Measurements from ENCODE around the gene MRPS27.

GRCh38 chr5:72292411-72292810 lies 27.6 kb downstream of the MRPS27 start:
- TF ChIP-seq CTCF (IDR thresholded peaks at IDR 0.05), result no peak
- TF ChIP-seq ZFX (IDR thresholded peaks at IDR 0.05; ENCODE audit: borderline replicate concordance), result no peak

All from 22Rv1 (cell line).